PFSK-1 (cell line): ENCODE measurements around the gene CCDC69.

ENCODE experiments used
- FOXP2 ChIP-seq: optimal IDR thresholded peaks from 2 replicates; pipeline ENCODE3; 2011; ENCODE audit warnings: borderline replicate concordance, control low read depth, inconsistent platforms; ENCODE audit not compliant: insufficient read depth; ENCODE audit errors: extremely low read length, extremely low read depth
- POLR2AphosphoS5 ChIP-seq: IDR thresholded peaks from 2 replicates; pipeline ENCODE4 v1.6.1; 2012; ENCODE audit warnings: low read depth, mild to moderate bottlenecking, control low read depth, low read length, moderate library complexity
- SIN3A ChIP-seq: IDR thresholded peaks from 2 replicates; pipeline ENCODE4 v1.6.1; 2012; ENCODE audit warnings: mild to moderate bottlenecking, low read length, moderate library complexity, borderline replicate concordance; ENCODE audit not compliant: insufficient read depth
- TAF1 ChIP-seq: IDR thresholded peaks from 2 replicates; pipeline ENCODE4 v1.6.1; 2012; ENCODE audit warnings: low read length, control low read depth, borderline replicate concordance; ENCODE audit not compliant: insufficient read depth
- TF ChIP-seq, protein P1 (sequence below), 2 experiments: IDR thresholded peaks; 2 replicates each; pipeline versions ENCODE4 v1.6.1 to v1.8.0; 2011 to 2012; ENCODE audit warnings: low read depth in 2 of 2, low read length in 2 of 2, control low read depth in 1 of 2, inconsistent platforms in 1 of 2, mild to moderate bottlenecking in 1 of 2, moderate library complexity in 1 of 2; ENCODE audit not compliant: insufficient read depth in 1 of 2

CCDC69 gene

GRCh38 chr5:151157426-151158286 lies 66.2 kb downstream of the CCDC69 start, which contains the start of gene ANXA6:
Gene ANXA6 (minus strand): TSS chr5:151157779. CDS start chr5:151147901, 9,878 bp downstream.
- peak; percentile 61 for TF ChIP-seq FOXP2
- peak; percentile 81 for TF ChIP-seq POLR2AphosphoS5
- peak; percentile 32; the same call in 1 of the 2 replicates for TF ChIP-seq SIN3A
- TF ChIP-seq TAF1, result peak; percentile 81; the same call in 1 of the 2 replicates
- TF ChIP-seq, protein P1, sequence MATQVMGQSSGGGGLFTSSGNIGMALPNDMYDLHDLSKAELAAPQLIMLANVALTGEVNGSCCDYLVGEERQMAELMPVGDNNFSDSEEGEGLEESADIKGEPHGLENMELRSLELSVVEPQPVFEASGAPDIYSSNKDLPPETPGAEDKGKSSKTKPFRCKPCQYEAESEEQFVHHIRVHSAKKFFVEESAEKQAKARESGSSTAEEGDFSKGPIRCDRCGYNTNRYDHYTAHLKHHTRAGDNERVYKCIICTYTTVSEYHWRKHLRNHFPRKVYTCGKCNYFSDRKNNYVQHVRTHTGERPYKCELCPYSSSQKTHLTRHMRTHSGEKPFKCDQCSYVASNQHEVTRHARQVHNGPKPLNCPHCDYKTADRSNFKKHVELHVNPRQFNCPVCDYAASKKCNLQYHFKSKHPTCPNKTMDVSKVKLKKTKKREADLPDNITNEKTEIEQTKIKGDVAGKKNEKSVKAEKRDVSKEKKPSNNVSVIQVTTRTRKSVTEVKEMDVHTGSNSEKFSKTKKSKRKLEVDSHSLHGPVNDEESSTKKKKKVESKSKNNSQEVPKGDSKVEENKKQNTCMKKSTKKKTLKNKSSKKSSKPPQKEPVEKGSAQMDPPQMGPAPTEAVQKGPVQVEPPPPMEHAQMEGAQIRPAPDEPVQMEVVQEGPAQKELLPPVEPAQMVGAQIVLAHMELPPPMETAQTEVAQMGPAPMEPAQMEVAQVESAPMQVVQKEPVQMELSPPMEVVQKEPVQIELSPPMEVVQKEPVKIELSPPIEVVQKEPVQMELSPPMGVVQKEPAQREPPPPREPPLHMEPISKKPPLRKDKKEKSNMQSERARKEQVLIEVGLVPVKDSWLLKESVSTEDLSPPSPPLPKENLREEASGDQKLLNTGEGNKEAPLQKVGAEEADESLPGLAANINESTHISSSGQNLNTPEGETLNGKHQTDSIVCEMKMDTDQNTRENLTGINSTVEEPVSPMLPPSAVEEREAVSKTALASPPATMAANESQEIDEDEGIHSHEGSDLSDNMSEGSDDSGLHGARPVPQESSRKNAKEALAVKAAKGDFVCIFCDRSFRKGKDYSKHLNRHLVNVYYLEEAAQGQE (IDR thresholded peaks at IDR 0.05; ENCODE audit: insufficient read depth in 1 of 2, low read depth in 2 of 2, low read length in 2 of 2), result no peak

DNA sequence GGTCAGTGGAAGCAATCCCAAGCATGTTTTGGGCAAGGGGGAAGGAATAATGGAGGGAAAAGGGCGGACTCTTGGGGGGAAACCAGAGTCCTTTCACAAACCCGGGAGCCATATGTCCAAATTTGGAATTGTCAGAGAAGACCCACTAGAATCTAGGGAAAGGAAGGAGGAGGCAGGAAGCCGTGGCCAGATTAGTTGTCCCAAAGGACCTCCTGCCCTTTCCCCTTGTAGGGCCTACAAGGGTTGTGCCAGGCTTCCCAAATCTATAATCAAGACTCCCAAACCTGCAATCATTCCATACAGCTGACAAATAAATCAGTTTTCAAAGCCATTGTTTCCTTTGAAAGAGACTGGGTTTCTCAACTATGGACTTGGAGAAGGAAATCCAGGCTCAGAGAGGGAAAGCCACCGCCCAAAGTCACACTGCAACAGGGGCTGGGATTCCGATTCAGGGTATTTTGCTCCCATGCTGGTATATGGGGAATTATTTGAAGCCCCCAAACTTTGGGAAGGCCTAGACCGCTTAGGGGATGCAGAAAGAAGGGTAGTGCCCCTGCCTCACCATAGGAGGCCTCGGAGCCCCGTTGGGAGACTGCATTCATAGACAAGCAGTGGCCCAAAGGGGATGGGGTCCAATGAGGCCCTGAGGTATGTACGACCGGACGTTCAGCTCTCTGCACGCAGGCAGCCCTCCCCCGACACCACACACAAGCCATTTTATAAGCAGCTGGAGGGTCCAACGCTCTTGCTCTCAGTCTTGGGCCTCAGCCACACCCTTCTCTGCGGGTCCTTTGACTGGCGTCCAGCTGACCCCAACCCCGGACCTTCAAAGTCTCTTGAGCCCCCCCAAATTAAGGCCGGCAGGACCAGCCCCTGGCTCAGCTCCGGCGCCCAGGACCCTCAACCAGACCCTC lies 67.1 kb downstream of the CCDC69 start:
- no peak for TF ChIP-seq POLR2AphosphoS5
- TF ChIP-seq, protein P1 (IDR thresholded peaks at IDR 0.05; ENCODE audit: insufficient read depth in 1 of 2, low read depth in 2 of 2, low read length in 2 of 2), result no peak
- TF ChIP-seq SIN3A, result no peak
- TF ChIP-seq TAF1, result no peak
- TF ChIP-seq FOXP2, result no peak

DNA sequence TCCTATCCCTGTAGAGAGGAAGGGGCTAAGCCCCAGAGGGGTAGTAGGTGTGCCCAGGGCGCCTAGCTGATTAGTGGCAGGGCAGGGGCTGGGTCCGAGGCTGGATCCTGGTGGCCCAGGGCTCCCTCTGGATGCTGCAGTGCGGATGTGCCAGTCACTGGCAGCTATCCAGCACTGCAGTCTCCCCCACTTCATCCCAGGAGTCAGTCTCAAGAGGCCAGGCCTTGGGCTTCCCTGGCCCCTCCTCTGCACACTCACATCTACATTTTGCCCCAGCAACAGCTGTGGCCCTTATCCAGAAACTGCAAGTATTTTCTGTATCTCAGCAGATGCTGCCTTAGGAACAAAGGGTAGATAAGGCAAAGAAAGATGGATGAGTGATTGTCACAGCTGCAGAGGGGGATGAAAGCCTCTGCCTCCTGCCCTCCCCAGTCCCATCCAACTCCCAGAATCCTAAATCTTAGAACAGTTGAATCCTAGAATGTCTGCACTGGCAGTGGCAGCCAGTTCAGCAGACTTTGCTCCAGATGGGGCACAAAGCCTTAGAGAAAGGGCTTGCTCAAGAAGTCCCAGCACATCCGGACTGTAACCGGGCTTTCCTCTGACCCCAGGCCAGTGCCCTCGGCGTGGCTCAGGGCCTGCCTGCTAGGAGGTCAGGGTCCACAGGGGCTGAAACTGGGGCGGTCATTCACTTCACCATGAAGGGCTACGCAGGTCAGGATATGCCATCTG lies 68.0 kb downstream of the CCDC69 start:
- TF ChIP-seq, protein P1 (IDR thresholded peaks at IDR 0.05; ENCODE audit: insufficient read depth in 1 of 2, low read depth in 2 of 2, low read length in 2 of 2), result no peak
- TF ChIP-seq POLR2AphosphoS5 (no peak), TAF1 (no peak), SIN3A (no peak), FOXP2 (no peak)

DNA sequence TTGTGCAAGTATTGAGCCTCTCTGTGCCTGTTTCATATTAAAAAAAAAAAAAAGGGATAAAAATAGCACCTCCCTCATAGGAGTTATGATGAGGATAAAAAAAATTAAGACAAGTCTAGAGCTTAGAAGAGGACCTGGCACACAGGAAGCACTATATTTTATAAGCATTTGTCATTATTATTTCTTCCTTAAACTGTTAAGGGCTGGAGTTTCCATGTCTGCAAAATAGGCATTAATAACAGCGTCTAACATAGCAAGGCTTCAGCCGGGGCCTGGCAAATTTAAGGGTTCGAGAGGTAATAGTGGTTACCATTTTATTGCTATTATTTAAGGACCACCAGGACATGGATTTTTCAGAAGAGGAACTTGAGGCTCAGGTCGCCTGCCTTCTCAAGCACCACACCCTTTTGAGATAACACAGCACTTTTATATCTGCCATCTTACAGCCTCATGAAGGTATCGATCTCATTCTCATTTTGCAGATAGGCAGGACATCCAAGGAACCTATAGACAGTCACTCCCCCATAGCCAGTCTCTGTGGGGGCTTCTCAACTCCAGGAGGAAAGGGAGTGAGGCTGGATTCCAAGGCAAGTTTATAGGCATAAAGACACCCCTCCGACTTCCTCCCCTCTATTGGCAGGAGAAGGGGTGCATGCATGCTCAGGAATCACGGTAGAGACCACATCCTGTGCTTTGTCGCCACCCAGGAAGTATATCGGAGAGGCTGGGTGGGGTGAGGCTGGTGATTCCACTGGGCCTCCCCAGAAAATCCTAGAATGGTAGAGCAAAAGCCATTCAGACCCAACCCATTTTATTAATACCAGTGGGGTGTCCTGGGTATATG lies 68.7 kb downstream of the CCDC69 start:
- TF ChIP-seq TAF1 (no peak), SIN3A (no peak), FOXP2 (no peak), POLR2AphosphoS5 (no peak)
- TF ChIP-seq, protein P1 (IDR thresholded peaks at IDR 0.05; ENCODE audit: insufficient read depth in 1 of 2, low read depth in 2 of 2, low read length in 2 of 2), result no peak
